GOT3 (cell line): Measurements from ENCODE around the gene KICS2.
"Not testable (repeated sequence)": the region's sequence is repeated elsewhere in the genome, so short reads cannot be mapped to it uniquely, and the experiment has no call there.

Experiments
- DNase-seq: peaks from one replicate; lab custom pipeline; 2025; ENCODE audit warnings: mixed read lengths; lab: John Stamatoyannopoulos, UW

Gene KICS2

GRCh38 chr12:64222009-64222765, at the start of gene KICS2:
TSS of gene KICS2 (minus strand) at chr12:64222296. CDS start at chr12:64222237, 59 bp downstream.
- peak; percentile 100 for DNase-seq

- DNase-seq: no peak
Observed at GRCh38 chr12:64270411-64270810, 48.3 kb upstream of the KICS2 start.

GRCh38 chr12:64269161-64269560, 47.1 kb upstream of the KICS2 start:
- no peak for DNase-seq

GRCh38 chr12:64268409-64268808, 46.3 kb upstream of the KICS2 start:
- no peak for DNase-seq

GRCh38 chr12:64265839-64266238, 43.7 kb upstream of the KICS2 start:
- DNase-seq: no peak

GRCh38 chr12:64261813-64262212, 39.7 kb upstream of the KICS2 start:
- DNase-seq: no peak

- no peak for DNase-seq
Observed at GRCh38 chr12:64258576-64258975, 36.5 kb upstream of the KICS2 start.

- no peak for DNase-seq
Observed at GRCh38 chr12:64256166-64256800, 34.2 kb upstream of the KICS2 start.

GRCh38 chr12:64255249-64255648, 33.2 kb upstream of the KICS2 start:
- DNase-seq: no peak

- DNase-seq: no peak
Observed at GRCh38 chr12:64253356-64253755, 31.3 kb upstream of the KICS2 start.

GRCh38 chr12:64252681-64253080, 30.6 kb upstream of the KICS2 start:
- no peak for DNase-seq

GRCh38 chr12:64243809-64244208, 21.7 kb upstream of the KICS2 start:
- no peak for DNase-seq

- no peak for DNase-seq
Observed at GRCh38 chr12:64240781-64241180, 18.7 kb upstream of the KICS2 start.

GRCh38 chr12:64237382-64237781, 15.3 kb upstream of the KICS2 start:
- DNase-seq: no peak

- DNase-seq: no peak
Observed at GRCh38 chr12:64236549-64236948, 14.5 kb upstream of the KICS2 start.

- DNase-seq: no peak
Observed at GRCh38 chr12:64232196-64232595, 10.1 kb upstream of the KICS2 start.

GRCh38 chr12:64229796-64230195, 7.7 kb upstream of the KICS2 start:
- no peak for DNase-seq

- DNase-seq: no peak
Observed at GRCh38 chr12:64229240-64229639, 7.1 kb upstream of the KICS2 start.

- no peak for DNase-seq
Observed at GRCh38 chr12:64225626-64226025, 3.5 kb upstream of the KICS2 start.

- DNase-seq: peak; percentile 99
Observed at GRCh38 chr12:64221651-64222008, 466 bp downstream of the KICS2 start.

- no peak for DNase-seq
Observed at GRCh38 chr12:64220046-64220445, 2.0 kb downstream of the KICS2 start.

- no peak for DNase-seq
Observed at GRCh38 chr12:64219145-64219544, 3.0 kb downstream of the KICS2 start.

GRCh38 chr12:64218597-64218996, 3.5 kb downstream of the KICS2 start:
- DNase-seq: no peak

- DNase-seq: not testable (repeated sequence)
Observed at GRCh38 chr12:64217643-64218042, 4.5 kb downstream of the KICS2 start.
